ENCODE results near the gene PHKA2. TPM values are rescaled to one million over a fixed set of nuclear protein-coding genes. Genes with fewer than 3 reads are reported as not detected.
"Not testable (repeated sequence)": the region's sequence is repeated elsewhere in the genome, so short reads cannot be mapped to it uniquely, and the experiment has no call there.

The PHKA2 gene
- total RNA-seq, 1 donor from 2014 or later, result 26.3 TPM

DNA sequence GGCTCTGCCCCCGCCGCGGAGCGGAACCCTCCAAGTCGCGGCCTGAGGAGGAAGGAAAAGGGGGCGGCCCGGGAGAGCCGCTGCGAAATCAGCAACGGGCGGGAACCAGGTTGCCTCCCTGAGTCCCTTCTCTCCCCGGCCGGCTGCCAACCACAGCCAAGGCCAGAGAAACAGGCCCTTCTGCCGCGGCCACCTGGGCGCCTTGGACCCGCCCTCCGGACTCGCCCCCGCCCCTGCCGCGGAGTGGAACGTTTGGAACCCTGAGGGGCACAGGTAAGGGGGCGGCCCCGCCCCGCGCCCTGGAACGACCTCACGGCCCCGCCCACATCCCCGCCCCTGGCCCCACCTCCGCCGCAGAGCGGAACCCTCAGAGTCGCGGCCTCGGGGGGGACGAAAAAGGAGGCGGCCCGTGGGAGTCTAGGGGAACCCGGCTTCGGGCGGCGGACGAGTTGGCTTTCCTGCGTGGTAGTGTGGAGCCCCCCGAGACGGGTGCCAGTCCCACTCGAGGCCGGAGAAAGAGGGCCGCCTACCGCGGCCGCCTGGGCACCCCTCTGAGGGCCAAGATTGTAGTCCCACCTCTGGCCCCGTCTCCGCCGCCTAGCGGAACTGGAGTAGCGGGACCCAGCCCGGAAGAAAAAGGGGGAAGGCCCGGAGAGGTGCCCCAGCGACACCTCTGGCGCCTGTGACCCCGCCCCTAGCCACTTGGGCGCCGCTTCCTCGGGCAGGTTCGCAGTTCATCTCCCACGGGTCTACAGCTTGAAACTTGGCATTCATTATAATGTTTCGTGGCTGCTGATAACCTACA, 669 bp upstream of the PHKA2 start:
- intact Hi-C loops (cut with DNase I), result no loop called here
- peak; percentile 86 for DNase-seq (ENCODE audit: low spot score)
- peak; percentile 95 for ATAC-seq

DNA sequence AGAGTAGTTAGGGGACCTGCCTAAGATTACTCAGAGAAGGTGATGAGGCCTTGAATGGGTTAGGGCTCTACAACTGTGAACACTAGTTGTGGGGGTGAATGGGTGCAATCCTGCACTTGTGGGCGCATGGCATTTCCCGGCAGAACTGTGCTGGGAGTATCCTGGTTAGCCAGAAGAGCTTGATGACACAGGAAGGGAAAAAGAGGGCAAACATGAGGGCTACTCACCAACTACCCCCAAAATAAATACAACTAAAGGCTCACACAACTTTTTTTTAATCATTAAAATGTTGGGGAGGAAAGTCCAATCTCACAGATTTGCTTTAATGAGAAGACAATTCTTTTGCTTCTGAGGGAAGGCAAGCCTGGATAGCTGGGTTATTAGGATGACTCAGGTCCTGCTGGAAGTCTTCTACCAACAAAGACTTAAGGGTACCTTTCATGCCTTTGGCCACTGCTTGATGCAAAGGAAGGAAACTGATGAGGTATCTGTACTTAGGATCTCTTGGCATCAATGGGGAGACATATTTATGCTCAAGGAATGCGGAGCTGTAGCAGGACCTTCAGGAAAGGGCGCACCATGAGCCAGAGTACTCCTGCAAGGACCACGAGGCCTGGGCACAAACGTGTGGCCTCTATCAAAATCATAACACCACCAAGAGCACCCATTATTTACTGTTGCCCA, 2.6 kb downstream of the PHKA2 start:
- ATAC-seq (no peak), DNase-seq (ENCODE audit: low spot score) (no peak)
- intact Hi-C loops (cut with DNase I), result no loop called here

DNA sequence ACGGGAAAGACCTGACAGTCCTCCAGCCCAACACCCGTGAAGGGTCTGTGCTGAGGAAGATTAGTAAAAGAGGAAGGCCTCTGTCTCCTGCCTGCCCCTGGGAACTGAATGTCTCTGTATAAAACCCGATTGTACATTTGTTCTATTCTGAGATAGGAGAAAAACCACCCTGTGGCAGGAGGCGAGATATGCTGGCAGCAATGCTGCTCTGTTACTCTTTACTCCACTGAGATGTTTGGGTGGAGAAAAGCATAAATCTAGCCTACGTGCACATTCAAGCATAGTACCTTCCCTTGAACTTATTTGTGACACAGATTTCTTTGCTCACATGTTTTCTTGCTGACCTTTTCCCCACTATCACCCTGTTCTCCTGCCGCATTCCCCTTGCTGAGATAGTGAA, 3.7 kb downstream of the PHKA2 start:
- DNase-seq (ENCODE audit: low spot score); ATAC-seq; intact Hi-C loops (cut with DNase I): not testable (repeated sequence)

DNA sequence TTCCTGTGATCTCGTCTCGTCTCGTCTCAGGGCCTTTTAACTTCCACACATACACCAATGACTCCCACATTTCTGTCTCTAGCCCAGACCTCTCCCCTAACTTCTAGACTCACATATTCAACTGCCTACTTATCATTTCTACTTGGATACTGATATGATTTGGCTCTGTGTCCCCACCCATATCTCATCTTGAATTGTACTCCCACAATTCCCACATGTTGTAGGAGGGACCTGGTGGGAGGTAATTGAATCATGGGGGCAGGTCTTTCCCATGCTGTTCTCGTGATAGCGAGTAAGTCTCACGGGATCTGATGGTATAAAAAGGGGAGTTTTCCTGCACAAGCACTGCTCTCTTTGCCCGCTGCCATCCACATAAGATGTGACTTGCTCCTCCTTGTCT, 8.9 kb downstream of the PHKA2 start:
- ATAC-seq (no peak), DNase-seq (ENCODE audit: low spot score) (no peak)
- intact Hi-C loops (cut with DNase I), result no loop called here

DNA sequence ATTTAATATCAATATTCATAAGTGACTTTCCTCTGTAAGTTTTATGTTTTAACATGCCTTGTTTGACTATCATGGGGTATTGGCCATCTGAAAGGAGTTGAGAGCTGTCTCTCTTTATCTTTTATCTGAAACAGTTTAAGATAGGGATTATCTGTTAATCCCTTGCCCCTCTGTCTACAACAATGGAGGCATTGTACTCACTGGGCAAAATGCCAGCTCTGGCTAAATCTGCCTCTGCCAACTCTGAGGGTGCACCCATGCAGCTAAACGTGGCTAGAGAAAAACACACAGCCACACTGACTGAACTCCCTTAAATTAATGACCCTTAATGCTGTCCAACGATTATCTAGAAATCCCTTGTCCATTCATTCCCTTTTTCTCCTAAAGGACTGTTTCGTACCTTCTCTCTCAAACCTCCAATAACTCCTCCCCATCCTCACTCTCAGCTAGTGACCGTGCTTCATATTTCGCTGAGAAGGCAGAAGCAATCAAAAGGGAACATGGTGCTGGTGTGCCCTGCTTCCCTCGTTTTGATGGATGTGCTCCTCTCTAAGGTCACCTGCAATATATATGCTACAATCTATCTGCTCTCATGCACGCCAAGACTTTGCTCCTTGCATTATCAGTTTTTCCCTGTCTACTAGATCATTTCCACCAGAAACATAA, 10.3 kb downstream of the PHKA2 start:
- no peak for DNase-seq (ENCODE audit: low spot score)
- intact Hi-C loops (cut with DNase I), result no loop called here
- no peak for ATAC-seq

DNA sequence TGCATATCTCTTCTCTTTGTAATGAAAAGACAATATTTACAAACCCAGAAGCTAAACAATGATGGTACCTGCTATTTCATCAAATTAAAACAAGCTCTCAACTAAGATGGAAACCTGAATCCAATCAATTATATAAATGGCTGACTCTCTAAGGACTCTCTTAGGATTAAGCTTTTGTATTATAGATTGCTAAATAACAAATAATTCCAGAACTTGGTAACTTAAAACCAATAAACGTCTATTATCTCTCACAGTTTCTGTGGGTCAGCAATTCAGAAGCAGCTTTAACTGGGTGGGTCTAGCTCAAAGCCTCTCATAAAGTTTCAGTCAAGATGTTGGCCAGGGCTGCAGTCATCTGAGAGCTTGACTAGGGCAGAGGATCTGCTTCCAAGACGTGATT, 12.4 kb downstream of the PHKA2 start:
- ATAC-seq (no peak), DNase-seq (ENCODE audit: low spot score) (no peak)
- intact Hi-C loops (cut with DNase I), result no loop called here

DNA sequence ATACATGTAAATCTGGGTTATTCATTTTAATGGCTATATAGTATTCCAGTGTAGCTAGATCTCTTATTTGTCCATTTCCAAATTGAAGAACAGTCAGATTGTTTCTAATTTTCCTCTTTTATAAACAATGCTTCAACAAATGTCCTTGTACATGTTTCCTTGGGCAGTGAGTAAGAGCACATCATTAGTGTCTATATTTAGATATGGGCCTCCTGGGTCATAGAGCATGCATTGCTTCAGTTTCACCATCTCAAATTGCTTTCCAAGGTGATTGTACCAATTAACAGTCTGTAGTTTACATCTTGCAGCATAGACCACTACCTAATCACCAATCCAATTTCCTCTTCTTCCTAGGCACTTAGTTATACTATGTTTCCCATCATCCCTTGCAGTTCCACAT, 13.4 kb downstream of the PHKA2 start:
- ATAC-seq, result no peak

DNA sequence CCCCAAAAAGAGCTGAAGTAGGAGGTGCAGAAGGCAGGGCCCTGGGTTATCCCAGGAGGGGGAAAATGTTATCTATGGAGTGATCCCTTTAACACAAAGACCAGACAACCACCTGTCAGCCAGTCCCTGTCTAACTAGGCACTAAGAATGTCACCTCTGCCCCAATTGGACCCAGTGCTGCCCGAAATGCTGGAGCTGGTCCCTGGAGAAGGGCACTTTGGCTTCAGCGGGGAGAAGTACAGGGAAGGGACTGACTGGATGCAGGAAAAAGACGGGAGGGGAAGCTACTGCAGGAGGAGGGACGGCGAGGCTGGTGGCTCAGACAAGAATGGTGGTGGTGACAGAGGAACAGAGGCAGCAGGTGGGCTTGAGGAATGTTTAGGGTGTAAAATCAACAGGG, 17.3 kb downstream of the PHKA2 start:
- ATAC-seq (no peak), DNase-seq (ENCODE audit: low spot score) (no peak)
- intact Hi-C loops (cut with DNase I), result no loop called here

More for the DNA sequence above, 13.4 kb downstream of the PHKA2 start:
- intact Hi-C loops (cut with DNase I), result no loop called here
- DNase-seq (ENCODE audit: low spot score), result no peak

DNA sequence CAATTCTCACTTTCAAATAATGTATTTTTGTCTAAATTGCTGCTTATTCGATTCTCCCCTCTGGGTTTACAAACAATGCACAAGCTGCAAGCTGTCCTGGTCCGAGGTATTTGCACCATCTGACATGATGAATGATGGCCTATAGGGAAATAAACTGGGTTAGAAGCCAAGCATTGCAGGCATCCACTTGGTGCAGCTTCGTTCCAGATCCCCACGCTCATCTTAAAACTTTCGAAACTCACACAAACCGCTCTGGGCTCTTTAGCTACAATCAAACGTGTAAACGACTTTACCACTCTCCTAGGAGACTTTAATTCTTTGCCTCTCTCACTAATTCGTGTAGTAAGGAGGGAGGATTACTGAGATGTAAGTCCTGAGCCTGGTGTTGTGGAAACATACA, 19.0 kb downstream of the PHKA2 start:
- no peak for DNase-seq (ENCODE audit: low spot score)
- intact Hi-C loops (cut with DNase I), result no loop called here
- no peak for ATAC-seq

DNA sequence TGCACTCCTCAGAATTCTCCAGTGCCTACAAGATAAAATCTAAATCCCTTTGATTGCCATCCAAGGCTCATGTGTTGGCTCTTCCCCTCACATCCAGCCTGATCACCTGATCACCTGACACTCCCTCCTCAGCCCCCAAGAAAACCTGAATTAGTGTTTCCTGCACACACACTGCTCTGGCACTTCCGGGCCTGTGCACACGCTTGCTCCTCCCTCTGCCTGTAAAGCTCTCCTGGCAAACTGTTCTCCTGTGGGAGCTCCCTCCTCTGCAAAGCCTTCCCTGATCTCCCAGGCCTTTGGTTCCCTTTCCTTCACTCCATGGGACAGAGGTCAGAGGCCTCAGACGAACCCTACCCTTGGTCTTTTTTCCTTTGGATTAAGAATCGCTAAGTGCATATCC, 19.9 kb downstream of the PHKA2 start:
- ATAC-seq (no peak), DNase-seq (ENCODE audit: low spot score) (no peak)
- intact Hi-C loops (cut with DNase I), result no loop called here

DNA sequence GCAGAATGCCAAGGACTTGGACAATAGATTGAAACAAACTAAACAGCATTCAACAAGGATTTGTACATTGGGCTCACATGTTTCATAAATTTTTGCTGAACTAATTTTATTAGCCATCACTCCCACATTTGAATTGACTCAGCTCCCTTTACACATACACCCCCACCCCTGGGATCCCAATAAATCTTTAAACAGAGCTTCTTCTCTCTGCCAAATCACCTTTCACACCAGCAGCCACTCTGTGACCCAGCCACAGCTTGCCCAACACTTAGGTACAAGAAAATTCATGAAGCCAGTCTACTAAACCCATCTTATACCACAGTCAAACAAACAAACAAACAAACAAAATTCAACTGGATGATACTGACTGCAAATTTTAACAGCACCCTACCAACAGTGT, 21.6 kb downstream of the PHKA2 start:
- intact Hi-C loops (cut with DNase I), result no loop called here
- ATAC-seq, result no peak
- no peak for DNase-seq (ENCODE audit: low spot score)

DNA sequence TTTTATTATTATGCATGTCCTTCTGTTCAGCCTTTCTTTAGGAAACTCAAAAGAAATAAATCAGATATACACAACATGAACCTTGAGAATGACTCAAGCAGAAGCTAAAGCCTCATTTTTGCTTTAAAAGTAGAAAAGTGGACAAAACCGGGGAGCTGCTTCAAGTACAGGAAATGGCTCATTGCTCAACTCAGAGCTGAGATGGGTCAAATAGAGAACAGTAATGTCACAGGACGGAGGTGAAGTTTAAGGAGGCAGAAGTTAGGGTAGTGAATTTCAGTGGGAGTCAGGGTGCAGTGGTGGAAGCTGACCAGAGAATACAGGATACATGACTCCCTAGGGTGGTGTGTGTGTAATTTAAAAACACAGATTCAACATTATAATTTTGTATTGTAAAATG, 22.2 kb downstream of the PHKA2 start:
- ATAC-seq (no peak), DNase-seq (ENCODE audit: low spot score) (no peak)

DNA sequence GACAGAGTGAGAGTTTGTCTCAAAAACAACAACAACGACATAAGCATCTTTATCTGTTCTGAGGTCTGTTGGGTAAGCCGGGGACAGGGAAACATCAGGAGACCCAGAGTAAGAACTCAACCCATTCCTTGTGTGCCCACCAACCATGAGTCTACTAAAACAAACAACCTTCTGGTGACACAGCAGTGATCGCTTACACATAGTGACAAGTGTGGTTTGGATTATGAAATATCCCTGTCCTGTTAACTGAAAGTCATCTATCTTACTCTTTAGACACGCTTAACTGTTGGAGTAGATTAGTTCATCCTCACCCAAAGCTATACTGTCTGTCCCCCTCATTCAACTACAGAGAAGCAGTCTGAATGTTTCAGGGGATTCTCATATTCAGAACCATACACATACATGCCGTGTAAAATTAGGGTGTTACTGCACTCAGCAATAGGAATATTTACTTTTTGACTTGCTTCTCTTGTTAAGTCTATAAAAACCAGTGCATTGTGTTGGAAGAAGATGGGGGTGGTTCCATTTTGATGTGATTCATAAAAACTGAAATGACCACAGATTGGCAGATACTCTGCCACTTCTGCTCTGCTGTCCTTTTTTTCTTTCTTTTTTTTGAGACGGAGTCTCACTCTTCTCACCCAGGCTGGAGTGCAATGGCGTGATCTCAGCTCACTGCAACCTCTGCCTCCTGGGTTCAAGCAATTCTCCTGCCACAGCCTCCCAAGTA, 27.4 kb downstream of the PHKA2 start:
- intact Hi-C loops (cut with DNase I), result no loop called here
- DNase-seq (ENCODE audit: low spot score) (no peak), ATAC-seq (no peak)

More for the DNA sequence above, 22.2 kb downstream of the PHKA2 start:
- intact Hi-C loops (cut with DNase I), result no loop called here

DNA sequence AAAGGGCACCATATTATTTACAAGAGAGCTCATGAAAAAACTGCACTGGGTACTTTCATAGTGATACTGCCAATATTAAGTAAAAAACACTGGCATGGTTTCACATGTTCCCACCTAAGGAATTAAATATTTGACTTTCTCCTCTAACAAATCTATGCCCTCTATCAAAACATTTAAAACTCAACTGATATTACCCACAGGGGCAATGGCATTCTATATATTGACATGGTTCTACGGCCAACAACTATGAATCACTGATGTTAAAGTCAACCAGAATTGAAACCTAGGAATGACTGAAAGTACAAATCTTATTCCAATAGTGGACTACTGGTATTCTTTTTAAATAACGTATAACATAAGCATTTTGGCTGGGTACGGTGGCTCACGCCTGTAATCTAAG, 28.2 kb downstream of the PHKA2 start:
- intact Hi-C loops (cut with DNase I), result no loop called here
- DNase-seq (ENCODE audit: low spot score) (no peak), ATAC-seq (no peak)

DNA sequence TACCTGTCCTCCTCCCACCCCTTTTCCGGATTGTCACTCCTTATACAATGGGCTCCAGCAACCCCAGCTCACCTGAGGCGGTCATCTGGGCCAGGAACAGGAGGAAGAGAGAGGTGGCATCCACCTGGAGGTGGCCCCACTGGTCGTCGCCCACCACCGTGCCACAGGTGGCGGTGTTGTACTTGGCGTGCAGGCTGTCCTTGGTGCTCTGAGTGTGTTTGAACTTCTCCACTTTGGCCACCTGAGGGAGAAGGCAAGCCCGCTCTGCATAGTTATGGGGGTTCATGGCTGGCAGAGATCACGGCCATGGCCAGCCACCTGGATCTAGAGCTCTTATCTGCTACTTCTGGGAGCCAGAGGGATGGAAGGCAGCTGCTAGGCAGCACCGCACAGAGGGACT, 32.9 kb downstream of the PHKA2 start:
- ATAC-seq (no peak), DNase-seq (ENCODE audit: low spot score) (no peak)
- intact Hi-C loops (cut with DNase I), result no loop called here

DNA sequence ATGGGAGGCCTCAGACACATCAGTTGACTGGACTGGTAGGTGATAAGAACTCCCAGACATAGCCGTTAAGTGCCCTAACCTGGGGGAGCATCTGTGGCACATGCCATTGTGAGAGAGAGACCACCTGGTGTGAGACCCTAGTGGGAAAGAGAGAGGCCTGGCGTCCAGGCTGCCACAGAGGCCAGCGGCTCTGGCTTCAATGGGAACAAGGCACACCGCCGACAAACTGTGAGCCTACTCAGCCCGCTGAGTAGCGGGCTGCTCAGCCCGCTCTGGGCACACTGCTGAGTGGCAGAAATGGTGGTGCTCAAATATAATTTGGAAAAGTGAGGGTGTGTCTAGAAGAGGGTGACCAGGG, 34.0 kb downstream of the PHKA2 start:
- intact Hi-C loops (cut with DNase I), result no loop called here
- ATAC-seq (no peak), DNase-seq (ENCODE audit: low spot score) (no peak)

DNA sequence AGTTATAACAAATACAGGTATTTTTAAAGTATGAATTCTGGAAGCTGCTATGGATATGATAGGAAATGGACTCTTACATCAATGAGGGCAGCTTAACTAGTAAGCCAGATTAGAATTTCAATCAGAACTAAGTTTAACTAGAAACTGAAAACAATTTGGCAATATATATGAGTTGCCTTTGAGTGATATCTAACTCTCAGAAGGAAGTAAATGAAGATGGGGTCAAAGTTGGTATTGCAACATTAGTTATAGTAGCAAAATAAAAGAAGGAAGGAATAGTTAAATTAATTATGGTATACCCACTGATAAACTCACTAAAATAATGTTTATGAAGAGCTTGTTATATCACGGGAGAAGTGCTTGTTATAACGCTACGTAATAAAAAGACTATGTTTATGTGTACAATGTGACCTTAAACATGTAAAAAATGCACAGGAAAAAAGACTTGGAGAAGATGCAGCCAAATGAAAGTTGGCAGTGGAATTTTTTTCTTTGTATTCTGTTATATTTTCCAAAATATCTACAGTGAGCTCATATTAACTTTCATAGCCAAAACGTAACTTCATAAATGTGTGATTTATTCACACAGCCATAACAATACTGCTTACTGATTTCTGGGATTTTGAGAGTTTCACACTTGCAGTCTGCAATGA, 34.5 kb downstream of the PHKA2 start:
- ATAC-seq (no peak), DNase-seq (ENCODE audit: low spot score) (no peak)
- intact Hi-C loops (cut with DNase I), result no loop called here

DNA sequence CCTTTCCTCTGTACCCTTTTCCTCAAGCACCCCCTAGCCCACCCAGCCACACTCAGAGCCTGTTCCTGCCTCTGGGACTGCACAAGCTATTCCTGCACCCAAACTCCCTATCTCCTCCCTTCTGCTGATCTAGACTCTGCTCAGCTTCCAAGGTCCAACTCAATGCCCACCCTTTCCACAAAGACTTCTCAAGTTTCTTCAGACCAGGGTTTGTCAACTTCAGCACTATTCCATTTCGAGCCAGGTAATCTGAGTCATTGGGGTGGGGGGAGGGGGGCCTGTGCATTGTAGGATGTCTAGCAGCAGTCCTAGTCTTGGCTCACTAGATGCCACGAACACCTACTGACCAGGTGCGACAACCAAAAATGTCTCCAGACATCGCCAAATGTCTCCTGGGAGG, 37.3 kb downstream of the PHKA2 start:
- intact Hi-C loops (cut with DNase I), result no loop called here

DNA sequence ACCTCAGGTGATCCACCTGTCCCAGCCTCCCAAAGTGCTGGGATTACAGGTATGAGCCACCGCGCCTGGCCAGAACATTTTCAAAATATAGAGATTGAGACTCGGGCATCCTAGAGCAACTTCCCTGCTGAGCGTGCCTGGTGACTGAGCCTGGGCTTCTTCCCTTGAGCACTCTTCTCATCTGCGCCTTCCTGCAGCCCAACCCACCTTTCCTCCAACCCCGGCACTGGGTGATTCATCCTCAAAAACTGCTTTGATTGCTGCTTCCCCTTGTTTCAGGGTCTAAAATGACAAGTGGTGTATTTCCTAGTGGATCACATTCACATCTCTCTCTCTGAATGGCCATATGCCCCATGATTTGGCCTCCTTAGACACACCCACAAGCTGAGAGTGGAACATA, 37.8 kb downstream of the PHKA2 start:
- ATAC-seq, result no peak
- intact Hi-C loops (cut with DNase I), result no loop called here
- no peak for DNase-seq (ENCODE audit: low spot score)

More for the DNA sequence above, 37.3 kb downstream of the PHKA2 start:
- ATAC-seq, result no peak
- DNase-seq (ENCODE audit: low spot score), result no peak

Measured in sciatic nerve (tissue), 2 donors.